ENCODE measurements around the gene NPAS3.

- TF ChIP-seq HNF4G (IDR thresholded peaks at IDR 0.05) = no peak
- TF ChIP-seq REST (IDR thresholded peaks at IDR 0.05) = no peak
- TF ChIP-seq SP1 (IDR thresholded peaks at IDR 0.05) = no peak
- TF ChIP-seq TAF1 (conservative IDR thresholded peaks at IDR 0.05) = no peak
These were observed 866.9 kb downstream of the NPAS3 start for GRCh38 chr14:33805593-33805992.

Data from liver (tissue), 2 donors.